ENCODE measurements around the gene MUC3A.
"Not testable (repeated sequence)": the region's sequence is repeated elsewhere in the genome, so short reads cannot be mapped to it uniquely, and the experiment has no call there.

MUC3A gene

GRCh38 chr7:100974021-100974420, 24.7 kb downstream of the MUC3A start:
- DNase-seq (ENCODE audit: low read depth in 2 of 2) = no peak

DNA sequence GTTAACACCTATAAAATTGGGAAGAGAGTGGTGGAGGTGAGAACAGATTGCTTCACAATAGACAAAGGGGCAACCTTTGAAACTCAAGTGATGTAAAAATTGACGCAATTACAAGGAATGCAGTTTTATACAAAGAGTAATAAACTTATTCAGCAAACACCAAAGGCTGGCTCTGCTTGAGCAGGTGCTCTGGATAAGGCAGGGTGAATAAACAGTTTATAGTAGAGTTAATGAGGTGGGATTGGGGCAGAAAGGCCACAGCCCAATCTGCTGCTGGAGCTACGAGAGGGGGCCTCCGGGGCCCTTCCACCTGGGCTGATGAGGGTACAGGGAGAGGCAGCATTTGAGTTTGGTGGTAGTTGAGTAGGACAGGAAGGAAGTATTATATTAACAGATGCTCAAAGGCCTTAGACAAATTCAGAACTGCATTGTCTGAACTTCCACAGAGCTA, 26.1 kb downstream of the MUC3A start:
- no peak for DNase-seq (ENCODE audit: low read depth in 2 of 2)

DNA sequence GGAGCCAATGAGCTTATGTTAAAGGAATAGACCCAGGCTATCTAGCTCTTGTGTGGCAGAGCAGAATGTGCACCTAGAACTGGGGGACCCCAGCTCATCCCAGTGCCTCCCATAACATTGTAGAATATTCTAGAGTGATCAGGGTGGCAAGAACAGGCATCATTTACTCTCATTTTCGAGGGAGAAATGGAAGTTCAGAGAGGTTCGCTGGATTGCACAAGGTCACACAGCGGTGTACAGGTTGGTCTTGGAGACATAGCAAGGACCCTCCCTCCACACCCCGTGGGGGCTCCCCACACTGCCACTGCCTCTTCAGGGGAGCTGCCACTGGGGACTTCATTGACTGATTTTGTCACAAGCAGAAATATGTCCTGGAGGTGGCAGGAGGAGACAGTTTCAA, 29.0 kb downstream of the MUC3A start:
- DNase-seq (ENCODE audit: low read depth in 2 of 2) = no peak

DNA sequence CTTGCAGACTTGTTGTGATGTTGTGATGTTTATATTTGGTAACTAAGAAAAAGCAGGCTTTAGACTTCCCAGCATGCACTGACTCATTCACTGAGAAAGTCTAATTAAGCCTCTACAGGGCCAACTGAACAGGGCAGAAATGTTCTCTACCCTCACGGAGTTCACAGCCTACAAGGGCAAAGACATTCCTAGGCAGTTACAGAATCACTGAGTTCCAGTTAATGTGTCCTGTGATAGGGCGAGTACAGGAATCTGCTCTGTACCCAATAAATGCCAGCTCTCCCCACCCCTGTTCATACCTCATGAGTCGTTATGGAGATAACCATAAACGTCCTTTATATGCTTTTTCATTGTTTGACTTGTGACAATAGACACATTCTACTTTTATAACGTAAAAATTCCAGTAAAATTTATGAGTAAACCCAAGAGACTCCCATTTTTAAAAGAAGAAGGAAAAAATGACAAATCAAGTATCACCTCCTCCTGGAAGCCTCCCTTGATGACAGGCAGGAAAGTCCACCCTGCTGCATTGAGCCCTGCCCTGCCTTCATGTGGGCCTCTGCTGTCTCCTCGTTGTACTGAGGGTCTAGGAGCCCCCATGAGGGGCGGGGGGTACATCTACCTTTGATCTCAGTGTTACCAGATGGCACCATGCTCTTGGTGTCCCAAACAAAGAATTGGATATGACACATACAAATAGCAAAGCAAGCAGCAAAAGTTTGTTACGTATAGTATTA, 34.3 kb downstream of the MUC3A start:
- DNase-seq (ENCODE audit: low read depth in 2 of 2) = no peak

GRCh38 chr7:100984241-100984918, 35.0 kb downstream of the MUC3A start:
- not testable (repeated sequence) for DNase-seq (ENCODE audit: low read depth in 2 of 2)

- DNase-seq (ENCODE audit: low read depth in 2 of 2) = not testable (repeated sequence)
Measured at GRCh38 chr7:100985033-100985797, 35.9 kb downstream of the MUC3A start.

DNA sequence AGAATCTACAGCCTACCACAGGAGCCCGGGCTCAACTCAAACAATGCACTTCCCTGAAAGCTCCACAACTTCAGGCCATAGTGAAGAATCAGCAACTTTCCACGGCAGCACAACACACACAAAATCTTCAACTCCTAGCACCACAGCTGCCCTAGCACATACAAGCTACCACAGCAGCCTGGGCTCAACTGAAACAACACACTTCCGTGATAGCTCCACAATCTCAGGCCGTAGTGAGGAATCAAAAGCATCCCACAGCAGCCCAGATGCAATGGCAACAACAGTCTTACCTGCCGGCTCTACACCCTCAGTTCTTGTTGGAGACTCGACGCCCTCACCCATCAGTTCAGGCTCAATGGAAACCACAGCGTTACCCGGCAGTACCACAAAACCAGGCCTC, 42.3 kb downstream of the MUC3A start:
- no peak for DNase-seq (ENCODE audit: low read depth in 2 of 2)

DNA sequence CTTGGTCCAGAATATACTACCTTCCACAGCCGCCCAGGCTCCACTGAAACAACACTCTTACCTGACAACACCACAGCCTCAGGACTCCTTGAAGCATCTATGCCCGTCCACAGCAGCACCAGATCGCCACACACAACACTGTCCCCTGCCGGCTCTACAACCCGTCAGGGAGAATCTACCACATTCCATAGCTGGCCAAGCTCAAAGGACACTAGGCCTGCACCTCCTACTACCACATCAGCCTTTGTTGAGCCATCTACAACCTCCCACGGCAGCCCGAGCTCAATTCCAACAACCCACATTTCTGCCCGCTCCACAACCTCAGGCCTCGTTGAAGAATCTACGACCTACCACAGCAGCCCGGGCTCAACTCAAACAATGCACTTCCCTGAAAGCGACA, 42.9 kb downstream of the MUC3A start:
- not testable (repeated sequence) for DNase-seq (ENCODE audit: low read depth in 2 of 2)

DNA sequence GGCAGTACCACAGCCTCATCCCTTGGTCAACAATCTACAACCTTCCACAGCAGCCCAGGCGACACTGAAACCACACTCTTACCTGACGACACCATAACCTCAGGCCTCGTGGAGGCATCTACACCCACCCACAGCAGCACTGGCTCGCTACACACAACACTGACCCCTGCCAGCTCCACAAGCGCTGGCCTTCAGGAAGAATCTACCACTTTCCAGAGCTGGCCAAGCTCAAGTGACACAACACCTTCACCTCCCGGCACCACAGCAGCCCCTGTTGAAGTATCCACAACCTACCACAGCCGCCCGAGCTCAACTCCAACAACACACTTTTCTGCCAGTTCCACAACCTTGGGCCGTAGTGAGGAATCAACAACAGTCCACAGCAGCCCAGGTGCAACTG, 45.3 kb downstream of the MUC3A start:
- DNase-seq (ENCODE audit: low read depth in 2 of 2) = not testable (repeated sequence)

DNA sequence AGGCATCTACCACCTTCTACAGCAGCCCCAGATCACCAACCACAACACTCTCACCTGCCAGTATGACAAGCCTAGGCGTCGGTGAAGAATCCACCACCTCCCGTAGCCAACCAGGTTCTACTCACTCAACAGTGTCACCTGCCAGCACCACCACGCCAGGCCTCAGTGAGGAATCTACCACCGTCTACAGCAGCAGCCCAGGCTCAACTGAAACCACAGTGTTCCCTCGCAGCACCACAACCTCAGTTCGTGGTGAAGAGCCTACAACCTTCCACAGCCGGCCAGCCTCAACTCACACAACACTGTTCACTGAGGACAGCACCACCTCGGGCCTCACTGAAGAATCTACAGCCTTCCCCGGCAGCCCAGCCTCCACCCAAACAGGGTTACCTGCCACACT, 49.2 kb downstream of the MUC3A start:
- not testable (repeated sequence) for DNase-seq (ENCODE audit: low read depth in 2 of 2)

- DNase-seq (ENCODE audit: low read depth in 2 of 2) = not testable (repeated sequence)
Measured at GRCh38 chr7:100999334-100999733, 50.0 kb downstream of the MUC3A start.

GRCh38 chr7:101000025-101000424, 50.7 kb downstream of the MUC3A start:
- DNase-seq (ENCODE audit: low read depth in 2 of 2) = not testable (repeated sequence)

DNA sequence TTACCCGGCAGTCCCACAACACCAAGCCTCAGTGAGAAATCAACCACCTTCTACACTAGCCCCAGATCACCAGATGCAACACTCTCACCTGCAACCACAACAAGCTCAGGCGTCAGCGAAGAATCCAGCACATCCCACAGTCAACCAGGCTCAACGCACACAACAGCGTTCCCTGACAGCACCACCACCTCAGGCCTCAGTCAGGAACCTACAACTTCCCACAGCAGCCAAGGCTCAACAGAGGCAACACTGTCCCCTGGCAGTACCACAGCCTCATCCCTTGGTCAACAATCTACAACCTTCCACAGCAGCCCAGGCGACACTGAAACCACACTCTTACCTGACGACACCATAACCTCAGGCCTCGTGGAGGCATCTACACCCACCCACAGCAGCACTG, 53.0 kb downstream of the MUC3A start:
- not testable (repeated sequence) for DNase-seq (ENCODE audit: low read depth in 2 of 2)

DNA sequence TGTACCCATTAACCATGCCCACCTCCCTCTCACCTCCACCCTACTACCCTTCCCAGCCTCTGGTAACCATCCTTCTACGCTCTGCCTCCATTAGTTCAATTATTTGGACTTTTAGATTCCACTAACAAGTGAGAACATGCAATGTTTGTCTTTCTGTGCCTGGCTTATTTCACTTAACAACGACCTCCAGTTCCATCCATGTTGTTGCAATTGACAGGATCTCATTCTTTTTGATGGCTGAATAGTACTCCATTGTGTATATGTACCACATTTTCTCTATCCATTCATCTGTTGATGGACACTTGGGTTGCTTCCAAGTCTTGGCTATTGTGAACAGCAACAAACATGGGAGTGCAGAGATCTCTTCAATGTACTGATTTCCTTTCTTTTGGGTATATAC, 58.0 kb downstream of the MUC3A start:
- not testable (repeated sequence) for DNase-seq (ENCODE audit: low read depth in 2 of 2)

- no peak for DNase-seq (ENCODE audit: low read depth in 2 of 2)
Measured at GRCh38 chr7:101009629-101010028, 60.3 kb downstream of the MUC3A start.

- DNase-seq (ENCODE audit: low read depth in 2 of 2) = no peak
Measured at GRCh38 chr7:101012931-101013330, 63.6 kb downstream of the MUC3A start.

- no peak for DNase-seq (ENCODE audit: low read depth in 2 of 2)
Measured at GRCh38 chr7:101015626-101016025, 66.3 kb downstream of the MUC3A start.

DNA sequence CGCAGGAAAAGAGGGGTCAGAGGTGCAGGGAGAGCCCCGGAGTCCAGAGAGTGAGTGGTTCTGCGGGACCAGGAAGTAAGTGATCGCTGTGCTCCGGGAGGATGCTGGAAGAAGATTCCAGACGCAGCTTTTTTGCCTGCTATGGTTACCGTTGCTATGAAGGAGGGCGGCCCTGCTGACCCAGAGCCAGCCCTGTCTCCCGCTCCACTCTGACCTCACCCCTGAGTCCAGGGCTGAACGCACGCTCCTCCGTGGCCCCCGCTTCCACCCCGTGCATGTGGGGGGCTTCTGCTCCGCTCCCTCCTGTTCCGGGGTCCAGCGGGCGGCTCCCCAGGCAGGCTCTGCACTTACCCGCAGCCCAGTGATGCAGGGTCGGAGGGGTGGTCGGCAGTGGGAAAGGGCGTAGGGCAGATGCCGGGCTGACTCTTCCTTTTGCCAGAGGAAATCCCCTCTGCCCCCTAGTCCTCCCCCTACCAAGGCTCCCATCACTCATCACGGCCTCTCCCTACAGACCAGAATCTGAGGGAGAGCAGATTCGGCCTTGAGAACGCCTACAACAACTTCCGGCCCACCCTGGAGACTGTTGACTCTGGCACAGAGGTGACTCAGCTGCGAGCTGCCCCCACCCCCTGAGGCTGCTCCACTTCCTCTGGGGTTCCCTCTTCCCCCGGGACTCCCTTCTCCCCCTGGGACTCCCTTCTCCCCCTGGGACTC, 67.9 kb downstream of the MUC3A start:
- peak; percentile 37 to 66 for DNase-seq (ENCODE audit: low read depth in 2 of 2)
